ACHN (cell line): ENCODE data around the gene SYNE2.
"Not testable (repeated sequence)": the region's sequence is repeated elsewhere in the genome, so short reads cannot be mapped to it uniquely, and the experiment has no call there.

Source experiments
- DNase-seq: peaks from one replicate; pipeline ENCODE4 v3.0.0-alpha.2; 2015
- in situ Hi-C: cut with HindIII; loops from 2 replicates; pipeline ENCODE4 v1.10.0; 2017; ENCODE audit warnings: low sequenced_read_pairs, low pct_ligation_motif_present, low pct_unique_long_range_greater_than_20kb

Gene SYNE2

DNA sequence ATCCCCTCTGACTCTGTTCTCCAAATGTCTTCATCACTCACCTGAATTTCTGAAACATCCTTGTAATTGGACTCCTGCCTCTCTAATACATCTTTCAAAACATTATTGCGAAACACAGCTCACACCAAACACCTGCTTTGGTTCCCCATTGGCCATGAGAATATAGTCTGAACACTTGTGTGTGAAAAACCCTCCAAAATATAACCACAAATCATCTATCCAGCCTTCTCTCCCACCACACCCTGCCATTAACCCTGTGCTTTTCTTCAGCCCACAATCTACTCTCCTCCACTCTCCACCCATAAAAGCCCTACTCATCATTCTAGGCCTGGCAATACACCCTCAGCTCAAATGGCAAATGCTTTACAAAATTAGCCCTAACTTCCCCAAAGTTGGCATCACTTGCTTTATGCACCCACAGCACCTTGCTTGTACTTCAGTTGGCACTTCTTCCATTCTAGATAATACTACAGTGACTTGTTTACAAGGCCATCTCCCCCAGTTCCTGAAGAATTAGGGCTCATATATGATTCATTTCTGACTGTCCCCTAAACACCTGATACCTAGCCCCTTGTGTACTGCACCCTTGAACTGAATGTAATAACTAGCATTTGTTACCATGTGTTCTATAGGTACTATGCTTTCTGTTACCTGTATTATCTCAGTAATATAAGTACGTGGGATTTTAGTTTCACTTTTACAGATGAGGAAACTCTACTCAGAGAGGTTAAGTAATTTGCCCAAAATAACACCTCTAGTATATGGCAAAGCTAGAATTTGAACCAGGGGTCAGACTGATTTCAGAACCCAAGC lies 17.3 kb downstream of the SYNE2 start:
- DNase-seq, in situ Hi-C loops: not testable (repeated sequence)

DNA sequence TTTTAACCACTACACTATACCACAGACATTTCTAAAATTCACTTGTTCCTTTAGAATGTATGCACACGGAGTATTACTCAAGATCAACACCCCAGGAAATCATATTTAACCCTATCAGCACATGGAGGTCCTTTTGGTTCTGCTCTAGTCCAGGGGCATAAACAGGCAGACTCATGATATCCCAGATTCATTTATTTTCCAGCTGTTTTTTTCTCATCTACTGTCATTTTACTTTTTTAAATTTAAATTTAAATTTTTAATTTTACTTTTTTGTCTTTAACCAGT lies 17.9 kb downstream of the SYNE2 start:
- DNase-seq, in situ Hi-C loops: not testable (repeated sequence)

DNA sequence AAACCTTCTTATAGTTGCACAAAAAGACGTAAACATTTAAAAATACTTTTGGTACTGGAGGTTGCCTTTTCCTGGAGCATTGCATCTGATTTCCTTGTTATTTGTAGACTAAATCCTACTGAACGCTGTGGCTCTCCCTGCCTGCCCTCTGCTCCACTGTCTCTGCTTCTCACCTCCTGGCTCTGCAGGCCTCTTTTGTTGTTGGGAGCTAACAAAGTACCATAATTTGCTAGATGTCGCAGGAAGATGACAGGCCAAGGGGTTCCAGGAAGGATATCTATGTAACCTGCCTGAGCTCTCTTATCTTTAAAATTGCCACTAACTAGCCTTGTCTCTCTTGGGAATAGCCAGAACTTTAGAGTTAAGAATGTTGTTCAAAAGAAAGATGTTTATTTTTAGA lies 21.4 kb downstream of the SYNE2 start:
- in situ Hi-C loops, result no loop called here
- no peak for DNase-seq

DNA sequence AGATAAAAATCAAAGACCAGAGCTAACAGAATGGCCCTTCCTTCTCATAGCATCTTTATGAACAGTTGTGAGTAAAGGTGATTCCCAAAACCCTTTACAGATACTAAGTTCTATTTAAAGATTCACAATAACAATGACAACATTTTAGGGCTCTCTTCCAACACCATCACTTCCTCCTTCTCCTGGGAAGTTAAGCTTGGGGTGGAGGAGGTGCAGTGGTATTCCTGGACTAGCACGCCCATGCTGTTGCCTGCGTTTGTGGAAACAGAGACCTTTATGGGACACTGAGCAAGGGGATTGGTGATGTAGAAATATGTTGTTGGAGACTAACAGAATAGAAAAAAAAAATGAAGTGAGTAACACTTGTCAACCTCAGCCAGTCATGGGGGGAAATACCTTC lies 22.5 kb downstream of the SYNE2 start:
- in situ Hi-C loops, result no loop called here
- no peak for DNase-seq

DNA sequence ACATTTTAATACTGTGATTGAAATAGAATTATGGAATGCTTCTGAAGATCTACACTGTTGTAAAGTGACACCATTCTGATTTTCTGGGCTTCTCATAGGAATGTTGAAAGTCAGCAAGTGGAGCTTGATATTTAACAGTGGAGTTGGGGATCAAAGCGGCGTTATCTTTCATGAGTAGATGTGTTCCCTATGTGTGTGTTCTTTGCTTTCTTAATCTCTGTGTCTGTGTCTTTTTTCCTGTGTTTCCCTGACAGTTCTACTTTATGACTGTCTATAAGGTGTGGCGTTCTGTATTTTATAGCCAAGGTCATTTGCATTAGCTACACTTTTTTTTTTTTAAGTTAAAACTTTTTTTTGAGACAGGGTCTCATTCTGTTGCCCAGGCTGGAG lies 24.7 kb downstream of the SYNE2 start:
- in situ Hi-C loops, result no loop called here
- no peak for DNase-seq

DNA sequence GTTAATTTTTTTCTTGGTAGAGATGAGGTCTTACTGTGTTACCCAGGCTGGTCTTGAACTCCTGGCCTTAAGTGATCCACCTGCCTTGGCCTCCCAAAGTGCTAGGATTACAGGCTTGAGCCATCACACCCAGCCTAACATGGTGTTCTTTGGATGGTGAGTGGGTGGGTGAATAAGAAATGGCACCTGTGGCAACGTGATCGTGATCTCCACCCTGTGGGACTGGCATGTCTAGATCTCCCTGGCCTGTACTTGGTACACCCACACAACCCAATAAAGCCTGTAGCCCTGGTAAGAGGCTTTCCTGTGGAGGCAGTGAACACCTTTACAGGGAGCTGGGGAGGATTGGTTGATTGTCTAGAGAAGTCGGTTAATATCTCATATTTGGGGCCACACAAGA lies 25.2 kb downstream of the SYNE2 start:
- in situ Hi-C loops, result no loop called here
- DNase-seq, result no peak

DNA sequence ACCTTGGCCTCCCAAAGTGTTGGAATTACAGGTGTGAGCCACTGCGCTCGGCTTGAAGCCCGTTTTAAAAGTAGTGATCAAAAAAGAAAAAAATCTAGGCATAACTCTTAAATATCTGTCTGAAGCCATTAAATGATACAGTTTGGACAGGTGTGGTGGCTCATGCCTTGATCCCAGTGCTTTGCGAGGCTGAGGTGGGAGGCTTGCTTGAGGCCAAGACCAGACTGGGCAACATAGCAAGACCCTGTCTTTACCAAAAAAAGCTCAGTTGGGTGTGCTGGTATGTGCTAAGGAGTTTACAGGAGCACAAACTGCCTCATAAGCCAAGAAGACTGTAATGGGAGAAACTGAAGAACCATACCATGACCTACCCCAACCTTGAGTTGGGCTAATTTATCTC lies 26.0 kb downstream of the SYNE2 start:
- DNase-seq, result no peak
- in situ Hi-C loops, result no loop called here

DNA sequence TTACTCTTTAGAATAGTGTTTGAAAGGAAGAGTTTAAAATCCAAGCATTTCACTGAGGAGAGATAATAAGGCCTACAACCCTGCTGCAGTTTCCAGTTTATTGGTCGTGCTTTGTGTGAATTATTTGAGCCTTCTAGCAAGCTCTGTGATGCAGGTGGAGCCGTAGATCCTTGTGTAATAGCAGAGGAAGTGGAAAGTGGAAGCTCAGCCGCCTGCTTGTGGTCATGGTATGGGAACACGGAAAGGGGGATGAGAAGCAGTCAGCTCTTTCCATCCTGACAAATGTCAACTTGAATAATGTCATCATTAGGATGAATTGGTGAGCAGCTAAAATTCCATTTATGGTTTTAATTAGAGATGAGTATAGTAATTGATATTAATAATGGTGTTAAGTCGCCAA lies 29.1 kb downstream of the SYNE2 start:
- no peak for DNase-seq
- in situ Hi-C loops, result no loop called here

DNA sequence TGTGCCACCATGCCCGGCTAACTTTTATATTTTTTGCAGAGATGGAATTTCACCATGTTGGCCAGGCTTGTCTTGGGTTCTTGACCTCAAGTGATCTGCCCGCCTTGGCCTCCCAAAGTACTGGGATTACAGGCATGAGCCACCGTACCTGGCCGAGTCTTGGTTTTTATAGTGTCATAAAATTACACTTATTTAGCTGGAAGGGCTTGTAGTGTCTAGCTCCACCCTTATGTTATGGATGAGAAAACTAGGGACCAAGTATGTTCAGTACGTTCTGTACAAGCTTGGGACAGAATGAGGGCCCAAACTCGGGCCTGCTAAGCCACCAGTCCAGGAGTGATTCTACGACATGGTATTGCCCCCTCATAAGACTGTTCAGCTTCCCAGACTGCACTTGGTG lies 35.1 kb downstream of the SYNE2 start:
- in situ Hi-C loops, result no loop called here
- no peak for DNase-seq

DNA sequence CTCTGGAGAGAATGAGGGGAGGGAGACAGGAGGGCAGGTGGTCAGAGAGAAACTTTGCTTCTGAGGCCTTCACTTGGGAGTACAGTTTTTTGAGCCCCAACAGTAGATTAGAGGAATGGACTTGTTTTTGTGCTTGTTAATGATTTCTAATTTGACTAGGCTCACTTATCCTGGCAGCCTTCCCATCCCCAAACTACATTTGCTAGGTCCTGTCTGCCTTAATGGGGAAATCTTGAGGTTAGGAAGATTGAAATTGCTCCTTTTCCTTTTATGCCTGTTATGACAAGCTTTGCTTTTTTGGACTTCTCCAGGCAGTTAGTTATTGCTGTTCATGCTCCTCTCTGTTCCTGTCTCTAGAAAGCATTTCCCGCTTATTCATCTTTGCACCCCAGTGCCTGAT lies 37.7 kb downstream of the SYNE2 start:
- DNase-seq, result no peak
- in situ Hi-C loops, result no loop called here

DNA sequence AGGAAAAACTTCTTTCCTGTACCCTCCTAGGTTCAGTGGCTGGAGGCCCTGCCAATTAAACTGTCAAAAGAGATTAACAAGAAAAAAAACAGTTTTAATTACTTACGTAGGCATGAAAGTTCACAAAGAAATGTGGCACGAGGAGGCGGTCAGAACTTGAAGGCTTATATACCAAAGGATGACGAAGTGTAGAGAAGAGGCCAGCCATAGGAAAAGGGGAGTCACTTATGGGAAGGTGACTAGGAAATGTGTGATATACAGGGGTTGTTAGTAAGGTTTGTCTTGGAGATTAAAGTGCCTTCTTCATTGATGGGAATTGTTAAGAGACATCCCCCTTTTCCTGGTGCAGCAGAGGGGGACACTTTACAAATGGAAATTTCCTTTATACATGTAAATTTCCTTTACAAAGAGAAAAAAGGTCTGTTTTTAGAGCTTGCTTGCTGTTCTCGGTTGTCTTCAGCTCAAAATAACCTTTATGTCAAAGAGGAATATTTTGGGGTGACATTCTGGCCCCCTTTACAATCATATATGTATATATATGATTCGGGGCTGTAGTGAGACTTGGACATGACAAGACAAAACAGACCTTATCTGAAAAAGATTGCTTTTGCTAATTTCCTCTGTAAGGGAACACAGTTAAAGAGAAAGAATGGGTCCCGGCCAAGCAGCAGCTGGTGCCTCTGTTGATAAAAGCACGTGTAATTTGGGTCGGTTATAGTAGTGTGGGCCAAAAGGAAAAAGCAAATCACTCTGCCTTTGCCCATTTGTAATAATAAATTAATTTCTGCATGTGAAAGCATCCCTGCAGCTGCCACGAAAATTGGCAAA lies 38.6 kb downstream of the SYNE2 start:
- in situ Hi-C loops, result no loop called here
- DNase-seq, result no peak

DNA sequence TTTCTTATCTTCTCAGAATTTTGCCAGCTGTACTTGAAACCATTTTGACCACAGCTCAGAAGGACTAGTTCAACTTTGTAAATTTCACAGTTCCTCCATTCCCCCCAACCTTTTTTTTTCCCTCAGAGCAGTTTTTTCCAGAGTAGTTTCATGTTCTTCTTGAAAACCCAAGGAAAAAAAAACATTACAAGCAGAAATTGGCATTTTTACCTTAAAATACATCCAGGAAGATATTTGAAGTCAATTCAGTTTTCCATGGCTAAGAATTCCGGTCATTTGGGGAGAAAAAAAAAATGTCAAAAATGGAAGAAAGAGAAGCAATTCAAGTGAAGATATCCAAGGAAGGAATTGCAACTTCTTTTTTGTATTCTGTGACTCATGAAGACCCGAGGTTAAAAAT lies 39.5 kb downstream of the SYNE2 start:
- no peak for DNase-seq
- in situ Hi-C loops, result no loop called here

DNA sequence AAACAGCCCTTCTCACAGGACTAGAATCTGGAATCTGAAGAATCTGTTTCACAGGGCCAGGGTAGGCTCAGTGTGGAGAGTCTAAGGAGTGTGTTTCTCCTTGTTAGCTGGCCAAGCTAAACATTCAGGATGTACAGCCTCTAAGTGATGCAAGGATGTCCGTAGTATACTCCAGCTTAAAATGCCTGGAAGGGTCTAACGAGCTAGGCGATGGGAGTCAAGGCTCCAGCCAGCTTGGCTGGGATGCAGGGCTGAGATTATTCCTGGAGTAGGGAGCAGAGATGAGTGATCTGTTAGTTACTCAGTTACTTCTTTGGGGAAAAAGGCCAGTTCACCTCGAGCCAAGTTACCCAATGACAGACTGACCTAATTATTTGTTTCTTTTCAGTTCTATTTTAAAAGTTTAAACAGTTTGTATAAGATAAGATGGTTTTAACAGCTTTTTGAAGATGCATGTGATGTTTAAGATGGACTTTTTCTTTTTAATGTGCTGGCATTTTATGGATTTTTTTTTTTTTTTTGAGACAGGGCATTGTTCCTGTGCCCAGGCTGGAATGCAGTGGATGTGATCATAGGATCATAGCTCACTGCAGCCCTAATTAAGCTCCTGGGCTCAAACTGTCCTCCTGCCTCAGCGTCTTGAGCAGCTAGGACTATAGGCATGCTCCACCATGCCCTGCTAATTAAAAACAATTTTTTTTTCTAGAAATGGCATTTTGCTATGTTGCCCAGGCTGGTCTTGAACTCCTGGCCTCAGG lies 41.1 kb downstream of the SYNE2 start:
- peak; percentile 65 for DNase-seq

DNA sequence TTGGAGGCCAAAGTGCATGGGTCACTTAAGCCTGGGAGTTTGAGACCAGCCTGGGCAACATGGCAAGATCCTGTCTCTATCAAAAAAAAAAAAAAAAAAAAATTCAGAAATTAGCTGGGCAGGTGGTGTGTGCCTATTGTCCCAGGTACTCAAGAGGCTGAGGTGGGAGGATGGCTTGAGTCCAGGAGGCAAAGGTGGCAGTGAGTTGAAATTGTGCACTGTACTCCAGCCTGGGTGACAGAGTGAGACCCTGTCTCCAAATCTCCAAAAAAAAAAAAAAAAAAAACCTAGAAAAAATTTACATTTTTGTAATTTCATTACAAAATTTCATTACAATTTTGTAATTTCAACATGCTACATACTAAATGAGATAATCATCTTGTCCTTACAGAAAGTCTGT lies 42.7 kb downstream of the SYNE2 start:
- in situ Hi-C loops, result no loop called here
- no peak for DNase-seq

More for the DNA sequence above, 41.1 kb downstream of the SYNE2 start:
- in situ Hi-C loops, result no loop called here

DNA sequence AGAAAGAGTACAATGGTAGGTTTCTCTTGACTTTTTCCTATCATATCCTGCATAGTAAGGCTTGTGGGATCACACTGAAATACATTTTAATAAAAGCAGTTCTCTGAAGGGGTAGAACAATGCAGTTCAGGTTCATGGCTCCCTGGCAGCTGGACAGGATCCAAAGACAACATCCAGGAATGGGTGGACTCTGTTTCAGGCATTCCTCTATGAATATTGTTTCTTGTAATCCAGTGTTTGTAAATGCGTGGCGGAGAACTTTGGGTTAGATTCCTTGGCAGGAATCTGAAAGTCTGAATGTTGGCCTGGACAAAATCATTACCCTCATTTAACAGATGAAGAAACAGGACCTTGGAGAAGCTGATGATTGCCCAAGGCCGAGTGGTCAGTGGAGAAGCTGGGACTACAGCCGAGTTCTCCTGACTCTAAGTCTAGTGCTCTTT lies 43.5 kb downstream of the SYNE2 start:
- peak; percentile 71 for DNase-seq

DNA sequence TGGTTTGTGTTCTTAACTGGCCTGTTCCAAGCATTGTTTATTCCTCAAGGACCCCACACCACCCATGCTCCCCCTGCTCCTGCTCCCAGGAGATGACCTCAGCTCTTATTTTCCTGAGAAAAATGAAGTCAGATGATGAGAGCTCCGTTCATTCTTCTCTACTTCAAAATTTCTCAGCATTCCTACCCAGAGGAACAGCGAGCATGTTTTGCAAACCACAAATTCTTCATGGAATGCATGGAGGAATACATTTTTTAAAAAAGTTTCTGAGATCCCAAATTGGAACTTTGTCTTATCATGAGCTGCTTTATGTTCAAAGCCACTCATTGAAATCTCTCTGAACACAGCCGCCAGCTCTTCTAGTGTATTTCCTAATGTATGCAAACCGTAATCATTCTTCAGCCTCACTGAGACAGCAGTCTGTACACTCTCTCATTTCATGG lies 44.9 kb downstream of the SYNE2 start:
- DNase-seq, result no peak
- in situ Hi-C loops, result no loop called here

More for the DNA sequence above, 43.5 kb downstream of the SYNE2 start:
- in situ Hi-C loops, result no loop called here

DNA sequence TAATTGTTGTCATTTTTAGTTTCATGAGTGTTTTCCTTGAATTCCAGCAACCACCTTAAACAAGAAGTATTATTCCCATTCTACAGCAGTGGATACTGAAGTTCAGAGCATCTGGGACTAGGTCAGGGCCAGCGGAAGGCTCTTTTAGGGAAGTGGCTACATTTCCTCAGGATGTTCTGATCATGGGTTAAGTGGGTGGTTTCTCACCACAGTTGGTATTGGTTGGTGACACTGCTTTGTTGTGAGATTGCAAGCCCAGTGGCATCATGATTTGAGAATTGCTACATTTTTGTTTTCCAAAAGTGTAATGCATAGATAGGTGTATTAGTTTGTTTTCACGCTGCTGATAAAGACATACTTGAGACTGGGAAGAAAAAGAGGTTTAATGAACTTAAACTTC lies 47.1 kb downstream of the SYNE2 start:
- DNase-seq, result no peak
- in situ Hi-C loops, result no loop called here

DNA sequence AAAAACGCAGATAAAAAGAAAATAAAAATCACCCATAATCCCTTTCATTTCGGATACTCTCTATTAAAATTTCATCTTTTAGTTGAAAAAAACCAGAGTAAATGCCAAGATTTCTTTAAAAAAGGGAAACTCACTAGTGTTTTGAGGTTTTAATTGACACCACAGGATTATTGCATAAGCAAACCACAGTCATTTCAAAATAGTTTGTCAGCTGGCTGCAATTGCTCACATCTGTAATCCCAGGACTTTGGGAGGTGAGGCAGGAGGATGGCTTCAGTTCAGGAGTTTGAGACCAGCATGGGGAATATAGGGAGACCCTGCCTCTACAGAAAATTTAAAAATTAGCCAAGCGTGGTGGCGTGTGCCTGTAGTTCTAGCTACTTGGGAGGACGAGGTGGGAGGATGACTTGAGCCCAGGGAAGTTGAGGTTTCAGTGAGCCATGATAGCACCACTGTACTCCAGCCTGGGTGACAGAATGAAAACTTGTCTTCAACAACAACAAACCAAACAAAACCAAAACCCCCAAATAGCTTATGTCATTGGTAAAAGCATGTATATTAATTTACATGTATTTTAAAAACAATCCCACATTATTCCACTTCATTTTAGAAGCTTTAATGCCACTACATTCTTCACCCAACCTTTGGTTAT lies 48.8 kb downstream of the SYNE2 start:
- no peak for DNase-seq
- in situ Hi-C loops, result no loop called here
